D721Med (cell line): ENCODE data around the gene HSPA1L.

Source experiments
- DNase-seq: peaks from one replicate; pipeline ENCODE4 v3.0.0; 2011; ENCODE audit warnings: low spot score; ENCODE audit not compliant: insufficient read length
- FAIRE-seq: peaks from 2 replicates; lab custom pipeline; 2011; peaks lifted over from hg19 to GRCh38; lab: Jason Lieb, UNC
- TF ChIP-seq, protein P1 (sequence below): IDR thresholded peaks from 2 replicates; pipeline ENCODE4 v1.5.1; 2012; ENCODE audit warnings: mild to moderate bottlenecking, control low read depth; ENCODE audit not compliant: insufficient read depth; ENCODE audit errors: missing control alignments

The HSPA1L gene

DNA sequence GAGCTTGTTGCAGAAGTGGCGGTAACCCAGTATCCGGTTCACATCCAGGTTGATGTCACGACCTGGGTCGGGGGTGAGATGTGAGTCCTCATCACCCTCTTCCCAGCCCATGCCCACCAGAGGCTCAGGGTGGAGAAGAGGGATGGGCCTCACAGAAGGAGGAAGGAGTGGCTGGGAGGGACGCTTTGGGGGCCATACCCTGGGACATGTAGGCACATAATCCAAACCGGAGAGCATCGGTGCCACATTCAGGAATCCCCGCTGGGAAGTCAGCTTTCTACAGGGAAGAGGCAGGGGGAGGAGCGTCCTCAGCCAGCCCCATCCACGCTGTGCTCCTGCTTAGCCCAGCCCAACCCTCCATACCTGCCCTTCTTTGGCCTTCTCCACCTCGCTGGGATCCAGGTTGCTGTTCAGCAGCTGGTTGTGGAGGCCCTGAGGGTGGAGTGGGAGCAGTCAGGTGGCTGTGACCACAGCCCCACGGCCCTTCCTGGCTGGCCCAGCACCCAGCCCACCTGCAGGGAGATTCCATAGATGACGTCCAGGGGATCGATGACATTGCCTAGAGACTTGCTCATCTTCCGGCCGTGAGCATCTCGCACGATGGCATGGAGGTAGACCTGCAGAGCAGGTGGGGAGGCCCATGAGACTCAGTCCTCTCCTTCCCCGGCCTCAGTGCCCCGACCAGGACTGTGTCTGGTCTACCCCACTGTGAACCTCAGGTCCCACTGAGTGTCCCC, 34.4 kb downstream of the HSPA1L start:
- DNase-seq, result no peak
- TF ChIP-seq, protein P1, sequence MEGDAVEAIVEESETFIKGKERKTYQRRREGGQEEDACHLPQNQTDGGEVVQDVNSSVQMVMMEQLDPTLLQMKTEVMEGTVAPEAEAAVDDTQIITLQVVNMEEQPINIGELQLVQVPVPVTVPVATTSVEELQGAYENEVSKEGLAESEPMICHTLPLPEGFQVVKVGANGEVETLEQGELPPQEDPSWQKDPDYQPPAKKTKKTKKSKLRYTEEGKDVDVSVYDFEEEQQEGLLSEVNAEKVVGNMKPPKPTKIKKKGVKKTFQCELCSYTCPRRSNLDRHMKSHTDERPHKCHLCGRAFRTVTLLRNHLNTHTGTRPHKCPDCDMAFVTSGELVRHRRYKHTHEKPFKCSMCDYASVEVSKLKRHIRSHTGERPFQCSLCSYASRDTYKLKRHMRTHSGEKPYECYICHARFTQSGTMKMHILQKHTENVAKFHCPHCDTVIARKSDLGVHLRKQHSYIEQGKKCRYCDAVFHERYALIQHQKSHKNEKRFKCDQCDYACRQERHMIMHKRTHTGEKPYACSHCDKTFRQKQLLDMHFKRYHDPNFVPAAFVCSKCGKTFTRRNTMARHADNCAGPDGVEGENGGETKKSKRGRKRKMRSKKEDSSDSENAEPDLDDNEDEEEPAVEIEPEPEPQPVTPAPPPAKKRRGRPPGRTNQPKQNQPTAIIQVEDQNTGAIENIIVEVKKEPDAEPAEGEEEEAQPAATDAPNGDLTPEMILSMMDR, result no peak

DNA sequence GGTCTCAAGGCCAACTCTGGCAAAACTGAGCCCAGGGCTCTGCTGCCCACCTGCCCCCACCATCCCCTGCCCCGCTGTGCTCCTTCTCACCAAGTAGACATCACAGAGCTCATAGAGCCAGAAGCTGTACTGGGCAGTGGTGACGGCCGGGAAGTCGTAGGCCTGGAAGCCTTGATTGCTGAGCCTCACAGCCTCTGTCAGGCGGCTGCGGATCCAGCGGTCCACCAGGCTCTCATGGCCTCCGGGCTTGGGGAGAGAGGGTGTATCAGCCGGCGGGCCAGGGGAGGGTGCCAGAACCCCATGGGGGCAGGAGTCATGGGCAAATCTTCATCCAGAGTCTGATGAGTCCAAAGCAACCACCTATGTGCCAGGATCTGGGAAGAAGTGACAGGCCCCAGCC, 35.2 kb downstream of the HSPA1L start:
- no peak for FAIRE-seq
- DNase-seq, result no peak
- TF ChIP-seq, protein P1, result no peak

More for the DNA sequence above, 34.4 kb downstream of the HSPA1L start:
- no peak for FAIRE-seq

DNA sequence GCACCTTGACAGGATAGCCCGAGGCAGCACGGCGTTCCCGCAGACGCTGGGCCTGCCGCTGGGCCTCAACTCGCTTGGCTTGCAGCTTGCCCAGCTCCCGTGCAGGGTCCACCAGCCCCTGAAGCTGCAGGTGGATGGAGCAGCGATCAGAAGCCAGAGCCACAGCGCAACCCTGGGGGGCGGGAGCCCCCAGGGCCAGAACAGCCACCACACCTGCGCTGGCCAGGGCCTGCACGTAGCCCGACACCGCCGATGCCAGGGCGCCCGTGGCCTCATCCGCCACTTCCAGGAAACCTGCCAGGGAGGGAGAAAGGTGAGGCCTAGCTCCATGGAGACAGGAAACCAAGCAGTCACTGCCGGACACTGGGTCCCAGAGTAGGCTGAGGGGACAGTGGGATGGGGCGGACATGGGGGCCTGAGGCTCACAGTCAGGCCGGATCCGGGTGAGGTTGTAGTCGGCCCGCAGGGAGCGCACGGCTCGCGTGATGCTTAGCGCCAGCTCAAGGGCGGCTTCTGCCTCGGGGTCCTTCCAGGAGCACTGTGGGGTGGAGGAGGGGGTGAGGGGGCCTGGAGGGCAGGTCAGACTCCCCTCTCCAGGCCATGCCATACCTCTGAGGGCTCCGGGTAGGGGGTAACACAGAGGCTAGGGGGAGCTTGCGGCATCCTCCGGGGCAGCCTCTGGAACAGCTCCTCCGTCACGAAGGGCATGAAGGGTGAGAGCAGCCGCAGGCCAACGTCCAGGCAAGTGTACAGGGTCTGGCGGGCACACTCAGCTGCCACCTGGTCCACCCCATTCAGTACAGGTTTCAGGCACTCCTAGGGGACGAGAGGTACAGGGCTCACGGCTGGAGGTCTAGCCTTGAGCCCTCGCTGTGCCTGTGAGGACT, 35.8 kb downstream of the HSPA1L start:
- FAIRE-seq (no peak), DNase-seq (no peak)
- TF ChIP-seq, protein P1, result no peak

DNA sequence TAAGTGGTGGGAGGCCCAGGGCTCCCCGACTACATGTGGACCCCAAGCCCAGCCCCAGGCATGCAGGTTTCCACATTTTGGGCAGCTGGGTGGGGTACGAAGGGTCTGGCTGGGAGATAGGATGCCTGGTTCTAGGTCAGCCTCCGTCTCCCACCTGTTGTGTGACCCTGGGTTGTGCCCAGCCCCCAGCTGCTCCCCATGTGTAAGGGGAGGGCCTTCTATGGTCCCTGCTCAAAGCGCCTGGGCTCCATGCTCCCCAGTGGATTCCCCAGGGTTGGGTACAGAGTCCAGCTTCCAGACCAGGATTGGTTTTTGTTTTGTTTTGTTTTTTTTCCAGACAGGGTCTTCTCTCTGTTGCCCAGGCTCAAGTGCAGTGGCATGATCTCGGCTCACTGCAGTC, 36.9 kb downstream of the HSPA1L start:
- FAIRE-seq (no peak), DNase-seq (no peak)
- TF ChIP-seq, protein P1, result no peak

DNA sequence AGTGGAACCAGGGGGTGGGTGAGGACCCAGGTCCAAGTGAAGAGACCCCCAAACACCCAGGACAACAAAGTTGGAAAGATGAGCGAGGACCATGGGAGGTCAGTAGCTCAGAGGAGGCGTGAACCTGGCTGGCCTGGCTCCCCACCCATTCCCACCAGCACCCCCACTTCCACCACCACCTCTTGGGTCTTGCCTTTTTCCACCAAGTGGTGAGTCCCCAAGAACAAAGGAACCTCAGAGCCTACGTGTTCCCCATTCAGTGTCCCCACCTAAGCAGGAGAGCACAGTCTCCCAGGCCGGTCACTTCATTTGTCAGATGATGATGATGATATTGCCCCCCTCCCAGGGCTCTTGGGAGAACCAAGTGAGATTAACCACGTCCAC, 37.4 kb downstream of the HSPA1L start:
- FAIRE-seq (no peak), DNase-seq (no peak)
- TF ChIP-seq, protein P1, result no peak

DNA sequence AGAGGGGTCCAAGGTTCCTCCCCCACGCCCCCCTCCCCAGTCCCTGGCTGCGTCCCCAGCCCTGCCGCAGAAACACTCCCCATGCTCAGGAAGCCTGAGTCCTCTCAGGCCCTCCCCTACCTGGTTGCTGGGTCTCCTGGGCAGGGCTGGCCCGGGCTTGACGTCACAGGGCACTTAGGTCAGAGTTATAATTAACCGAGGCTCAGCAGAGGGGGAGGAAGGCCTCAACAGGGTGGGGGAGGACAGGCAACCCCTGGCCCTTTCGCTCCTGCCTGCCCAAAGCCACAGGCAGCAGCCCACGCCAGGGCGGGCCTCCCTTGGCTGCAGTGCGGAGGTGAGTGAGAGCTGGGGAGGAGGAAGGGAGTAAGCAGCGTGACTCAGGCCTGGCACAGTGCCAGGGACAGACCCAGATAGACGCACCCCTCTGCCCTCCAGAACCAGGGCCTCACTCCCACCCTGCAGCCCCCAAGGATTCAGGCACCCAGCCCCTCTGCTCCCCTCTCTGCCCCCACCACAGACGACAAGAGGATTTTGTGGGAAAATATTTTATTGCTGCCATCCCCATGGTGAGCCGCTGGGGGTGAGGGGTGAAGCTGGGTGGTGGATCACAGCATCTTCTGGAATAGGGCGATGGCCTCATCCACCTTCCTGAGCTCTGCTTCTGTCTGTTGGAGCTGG, 38.0 kb downstream of the HSPA1L start, which contains the start of gene VWA7:
TSS of gene VWA7 (minus strand) at position 340 of the 678 bp plus-strand sequence. CDS start 549 bp downstream, outside the sequence.
- TF ChIP-seq, protein P1, result no peak
- DNase-seq (no peak), FAIRE-seq (no peak)
